Osteocyte (in vitro differentiated cells): Measurements from ENCODE around the gene BLID. TPM values are rescaled to one million over a fixed set of nuclear protein-coding genes. Genes with fewer than 3 reads are reported as not detected.

Experiments used
- DNase-seq: peaks from one replicate; pipeline ENCODE4 v3.0.0; 2021; ENCODE audit warnings: mixed read lengths; ENCODE audit not compliant: unreplicated experiment; ENCODE audit errors: extremely low spot score
- H3K27ac Mint-ChIP-seq: one replicate; pipeline ENCODE4 v1.8.0; 2021; ENCODE audit warnings: mild to moderate bottlenecking, mixed read lengths; ENCODE audit not compliant: unreplicated experiment
- H3K27me3 Mint-ChIP-seq: one replicate; pipeline ENCODE4 v1.8.0; 2021; ENCODE audit warnings: mixed read lengths; ENCODE audit not compliant: unreplicated experiment
- H3K36me3 Mint-ChIP-seq: one replicate; pipeline ENCODE4 v1.8.0; 2021; ENCODE audit warnings: mixed read lengths; ENCODE audit not compliant: unreplicated experiment
- H3K4me1 Mint-ChIP-seq: one replicate; pipeline ENCODE4 v1.8.0; 2021; ENCODE audit warnings: mixed read lengths; ENCODE audit not compliant: unreplicated experiment
- H3K4me3 Mint-ChIP-seq: one replicate; pipeline ENCODE4 v1.8.0; 2021; ENCODE audit warnings: mild to moderate bottlenecking, moderate library complexity, mixed read lengths; ENCODE audit not compliant: unreplicated experiment
- H3K9me3 Mint-ChIP-seq: one replicate; pipeline ENCODE4 v1.8.0; 2021; ENCODE audit warnings: mixed read lengths; ENCODE audit not compliant: unreplicated experiment
- CTCF ChIP-seq: fragments of 200-600 bp; sonication (generic); IDR thresholded peaks from 2 replicates; pipeline ENCODE4 v1.5.0; 2021; ENCODE audit warnings: antibody characterized with exemption, mild to moderate bottlenecking, moderate library complexity
- total RNA-seq: library from RNA; stranded (reverse); gene quantifications from 2 replicates; pipeline ENCODE4 v1.2.1, GENCODE V29; 2021

BLID gene
- total RNA-seq, 1 donor from 2014 or later = 1.4 TPM

- peak overlapping the region; percentile 65 for H3K27ac Mint-ChIP-seq
- no peaks in the 10 kb centered on the region for H3K27me3 Mint-ChIP-seq
- no peaks in the 10 kb centered on the region for H3K9me3 Mint-ChIP-seq
- H3K36me3 Mint-ChIP-seq = peaks cover 5% of the 10 kb centered on the region
- H3K4me1 Mint-ChIP-seq = peaks cover 66% of the 10 kb centered on the region
- DNase-seq = no peak
- H3K4me3 Mint-ChIP-seq = no peak overlapping the region
- TF ChIP-seq CTCF = no peak
Observed at GRCh38 chr11:122140500-122140899, 24.5 kb upstream of the BLID start.

GRCh38 chr11:122139595-122139866 is 23.5 kb upstream of the BLID start:
- Mint-ChIP-seq H3K27ac (peak overlapping the region; percentile 71), H3K4me1 (peaks cover 61% of the 10 kb centered on the region), H3K36me3 (peaks cover 5% of the 10 kb centered on the region), H3K4me3 (no peak overlapping the region), H3K27me3 (no peaks in the 10 kb centered on the region), H3K9me3 (no peaks in the 10 kb centered on the region)
- DNase-seq = no peak
- no peak for TF ChIP-seq CTCF

GRCh38 chr11:122138744-122139594 is 23.0 kb upstream of the BLID start:
- Mint-ChIP-seq H3K4me1 (peaks cover 57% of the 10 kb centered on the region), H3K27me3 (no peaks in the 10 kb centered on the region), H3K27ac (peak overlapping the region; percentile 71), H3K9me3 (no peaks in the 10 kb centered on the region), H3K4me3 (no peak overlapping the region), H3K36me3 (peaks cover 4% of the 10 kb centered on the region)
- DNase-seq = no peak
- no peak for TF ChIP-seq CTCF

- Mint-ChIP-seq H3K4me3 (peak overlapping the region; percentile 28), H3K9me3 (no peaks in the 10 kb centered on the region), H3K27ac (peak overlapping the region; percentile 90), H3K36me3 (peaks cover 4% of the 10 kb centered on the region), H3K4me1 (peaks cover 57% of the 10 kb centered on the region), H3K27me3 (no peaks in the 10 kb centered on the region)
- no peak for TF ChIP-seq CTCF
- DNase-seq = no peak
Observed at GRCh38 chr11:122137078-122137793, 21.2 kb upstream of the BLID start.

- TF ChIP-seq CTCF = no peak
- Mint-ChIP-seq H3K36me3 (no peaks in the 10 kb centered on the region), H3K4me1 (peaks cover 16% of the 10 kb centered on the region), H3K4me3 (no peak overlapping the region), H3K9me3 (no peaks in the 10 kb centered on the region), H3K27me3 (no peaks in the 10 kb centered on the region), H3K27ac (no peak overlapping the region)
- no peak for DNase-seq
Observed at GRCh38 chr11:122131126-122131525, 15.1 kb upstream of the BLID start.
